Renal cortical epithelial cell (primary cell): ENCODE data around the gene CALN1. TPM values are rescaled to one million over a fixed set of nuclear protein-coding genes. Genes with fewer than 3 reads are reported as not detected.
"Not testable (repeated sequence)": the region's sequence is repeated elsewhere in the genome, so short reads cannot be mapped to it uniquely, and the experiment has no call there.

Source experiments
- DNase-seq: peaks from one replicate; pipeline ENCODE4 v3.0.0-alpha.2; 2011; ENCODE audit warnings: low read depth
- total RNA-seq: library from RNA; depleted of rRNA; stranded (reverse); fragments of >200 nt; gene quantifications from 2 replicates; pipeline ENCODE4 v1.2.3, GENCODE V29; 2014

Gene CALN1
- total RNA-seq, 1 donor from 2014 or later: not detected

DNA sequence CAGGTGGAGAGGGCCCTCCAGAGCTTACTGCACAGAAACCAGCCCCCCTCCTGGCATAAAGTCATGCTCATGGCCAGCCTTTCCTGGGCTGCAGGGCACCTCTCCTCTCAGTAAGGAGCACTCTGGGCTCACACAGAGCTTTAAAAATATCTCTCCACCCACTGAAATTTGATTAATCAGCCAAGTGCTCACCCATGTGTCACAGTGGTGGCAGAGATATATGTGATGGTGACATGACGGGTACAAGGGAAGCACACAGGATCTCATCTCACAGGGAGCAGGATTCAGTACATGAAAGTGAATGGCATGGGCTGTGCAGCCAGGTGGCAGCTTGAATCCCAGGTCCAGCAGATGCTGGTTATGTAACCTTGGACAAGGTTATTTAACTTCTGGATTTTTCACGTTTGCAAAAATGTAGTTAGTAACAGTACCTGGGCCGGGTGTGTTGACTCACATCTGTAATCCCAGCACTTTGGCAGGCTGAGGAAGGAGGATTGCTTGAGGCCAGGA lies 144.8 kb downstream of the CALN1 start:
- no peak for DNase-seq

DNA sequence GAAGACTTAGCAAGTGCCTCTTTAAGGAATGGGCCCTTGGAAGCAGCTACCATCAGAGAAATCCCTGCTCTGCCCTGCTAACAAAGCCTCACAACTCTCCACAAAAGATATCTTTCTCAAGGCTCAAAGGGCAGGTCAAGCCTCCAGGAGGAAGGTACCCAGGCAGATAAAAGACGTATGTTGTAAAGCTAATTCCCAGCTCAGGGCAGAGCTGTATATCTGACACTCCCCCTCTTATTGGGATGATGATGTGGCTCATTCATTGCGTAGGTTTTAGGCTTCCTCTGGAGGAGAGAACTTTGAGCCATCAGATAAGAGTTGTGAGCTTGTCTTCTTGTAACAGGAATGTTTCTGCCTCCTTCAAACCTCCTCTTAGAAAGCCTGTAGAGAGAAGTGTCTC lies 145.4 kb downstream of the CALN1 start:
- no peak for DNase-seq

DNA sequence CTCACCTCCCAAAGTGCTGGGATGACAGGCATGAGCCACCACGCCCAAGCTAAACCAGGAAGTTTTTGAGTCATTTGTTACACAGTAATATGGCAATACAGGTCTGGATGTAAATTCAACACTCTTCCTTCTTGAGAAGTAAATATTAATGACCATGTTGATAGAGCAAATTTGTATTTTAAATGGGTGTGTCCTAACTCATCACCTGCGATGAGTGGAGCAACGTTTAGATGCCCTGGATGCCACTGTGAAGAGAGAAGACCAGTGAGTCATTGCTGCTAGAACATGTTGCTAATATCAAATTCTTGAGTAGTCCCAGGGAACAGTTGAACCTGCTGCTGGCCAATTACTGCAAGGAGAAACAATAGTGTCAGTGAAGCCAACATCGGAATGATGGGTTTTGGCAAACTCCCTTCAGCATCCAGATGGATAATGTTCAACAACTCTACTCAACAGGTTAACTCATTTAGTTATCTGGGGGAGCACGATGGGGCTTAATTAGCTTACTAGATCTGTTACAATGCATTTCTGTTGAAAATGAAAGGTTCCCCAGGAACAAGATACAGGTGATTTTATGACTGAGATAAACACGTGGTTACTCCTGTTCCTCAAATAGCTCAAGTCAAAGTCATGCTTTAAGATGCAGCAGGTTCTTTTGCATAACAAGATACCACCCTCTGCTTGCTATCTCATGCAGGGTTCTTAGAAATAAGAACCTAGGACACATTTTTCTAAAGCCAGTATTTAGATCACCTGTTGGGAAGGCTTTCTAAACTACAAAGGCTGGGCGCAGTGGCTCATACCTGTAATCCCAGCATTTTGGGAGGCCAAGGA lies 146.8 kb downstream of the CALN1 start:
- no peak for DNase-seq

DNA sequence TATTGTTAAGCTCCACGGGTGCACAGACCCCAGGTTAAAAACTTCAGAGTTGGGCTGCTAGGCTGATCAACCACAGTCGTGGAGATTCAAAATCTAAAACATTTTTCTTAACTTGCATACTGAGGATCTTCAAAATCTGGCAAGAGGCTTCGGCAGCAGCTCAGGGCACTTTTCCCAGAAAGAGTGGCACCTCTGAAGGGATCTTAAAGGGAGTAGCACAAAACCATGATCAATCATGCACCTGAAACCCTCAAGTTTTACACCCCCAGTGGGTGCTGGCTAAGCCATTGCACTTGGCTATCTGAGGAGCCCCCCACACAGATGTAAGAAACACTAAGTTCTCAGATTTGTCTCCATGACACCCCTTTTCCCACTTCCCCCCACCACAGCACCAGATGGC lies 151.7 kb downstream of the CALN1 start:
- DNase-seq: no peak

DNA sequence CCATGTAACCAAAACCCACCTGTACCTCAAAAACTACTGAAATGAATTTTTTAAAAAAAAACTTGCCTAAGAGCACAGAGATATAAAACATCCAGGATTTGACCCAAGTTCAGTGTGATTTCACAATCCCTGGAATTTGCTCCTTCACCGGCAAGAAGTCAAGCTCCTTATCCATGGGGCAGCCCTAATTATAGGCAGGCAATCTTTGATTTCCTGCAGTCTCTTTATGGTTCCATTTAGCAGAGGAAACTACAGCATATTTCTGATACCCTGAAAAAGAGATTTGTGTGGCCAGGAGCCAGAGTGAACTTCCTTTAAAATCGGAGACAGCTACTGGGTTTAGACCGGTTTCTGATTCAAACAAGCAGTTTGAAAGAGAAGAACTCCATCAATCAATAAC lies 154.1 kb downstream of the CALN1 start:
- DNase-seq: no peak

DNA sequence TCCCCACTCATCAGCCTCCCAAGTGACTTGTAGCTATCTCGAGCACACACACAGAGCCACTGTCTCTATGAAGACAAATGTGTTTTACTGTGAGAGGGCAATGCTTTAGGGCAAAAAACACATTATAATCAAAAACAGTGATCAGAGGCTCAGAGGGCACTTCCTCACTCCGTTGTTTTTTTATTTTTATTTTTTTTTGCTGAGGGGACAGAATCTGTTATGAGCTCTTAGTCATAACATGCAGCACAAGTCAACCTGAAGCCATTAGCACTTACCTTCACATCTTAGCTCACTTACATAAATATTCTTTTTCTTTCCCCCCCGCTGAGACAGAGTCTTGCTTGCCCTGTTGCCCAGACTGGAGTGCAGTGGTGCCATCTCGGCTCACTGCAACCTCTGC lies 157.7 kb downstream of the CALN1 start:
- DNase-seq: no peak

DNA sequence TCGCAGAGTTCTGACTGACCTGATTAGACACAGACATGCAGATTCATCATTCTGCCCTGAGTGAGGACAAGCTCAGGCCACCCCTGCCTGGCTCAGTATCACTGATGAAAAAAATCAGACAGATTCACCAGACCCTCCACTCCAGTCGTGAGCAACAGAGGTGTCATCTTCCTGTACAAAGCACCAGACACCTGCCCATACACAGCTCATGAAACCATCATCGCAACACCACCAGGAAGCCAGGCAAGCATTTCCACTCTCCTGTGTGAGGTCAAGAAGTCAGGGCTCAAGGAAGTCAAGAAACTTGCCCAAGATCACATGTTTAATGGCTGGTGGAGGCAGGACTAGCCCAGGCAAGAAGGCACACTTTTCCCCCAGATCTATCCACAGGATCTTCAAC lies 163.0 kb downstream of the CALN1 start:
- DNase-seq: no peak

DNA sequence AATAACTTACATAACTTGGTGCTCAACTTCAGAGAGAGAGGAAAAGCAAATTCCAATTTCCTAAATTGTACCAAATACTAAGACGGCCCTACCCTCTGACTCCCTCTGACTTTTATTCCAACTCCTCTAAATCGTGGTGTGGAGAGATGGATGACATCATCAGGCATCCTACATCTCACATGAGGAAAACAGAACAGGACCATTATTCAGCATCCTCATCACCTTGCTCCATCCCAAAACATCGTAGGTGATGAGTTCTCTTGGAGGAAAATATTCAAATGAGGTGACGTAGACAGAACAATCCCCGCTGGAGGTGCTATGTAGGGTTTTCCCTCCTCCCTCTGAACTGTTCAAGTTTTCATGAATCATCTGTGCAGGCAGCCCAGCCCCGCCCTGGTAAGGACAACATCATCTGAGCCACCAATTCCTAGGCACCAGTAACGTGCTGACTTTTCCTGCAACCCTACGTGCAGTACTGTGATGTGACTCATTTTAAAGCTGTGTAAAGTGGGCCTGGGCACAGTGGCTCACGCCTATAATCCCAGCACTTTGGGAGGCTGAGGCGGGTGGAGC lies 167.2 kb downstream of the CALN1 start:
- DNase-seq: no peak

DNA sequence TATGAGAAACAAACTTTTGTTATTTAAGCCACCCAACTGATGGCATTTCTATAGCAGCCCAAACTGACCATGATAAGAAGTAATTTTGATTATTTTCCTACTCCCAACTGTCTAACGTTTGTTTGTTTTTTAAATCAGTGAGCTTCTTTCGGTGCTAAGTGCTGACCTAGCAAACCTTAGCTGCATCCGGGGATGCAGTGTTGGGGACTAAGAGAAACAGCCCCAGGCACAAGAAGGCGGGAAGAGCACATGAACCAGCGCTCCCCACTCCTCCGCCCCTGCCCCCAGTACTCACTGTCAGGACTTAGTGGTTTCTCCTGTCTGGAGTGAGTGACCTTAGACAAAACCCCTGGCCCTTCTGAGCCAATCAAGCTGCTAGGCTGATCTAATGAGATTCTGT lies 168.8 kb downstream of the CALN1 start:
- no peak for DNase-seq

DNA sequence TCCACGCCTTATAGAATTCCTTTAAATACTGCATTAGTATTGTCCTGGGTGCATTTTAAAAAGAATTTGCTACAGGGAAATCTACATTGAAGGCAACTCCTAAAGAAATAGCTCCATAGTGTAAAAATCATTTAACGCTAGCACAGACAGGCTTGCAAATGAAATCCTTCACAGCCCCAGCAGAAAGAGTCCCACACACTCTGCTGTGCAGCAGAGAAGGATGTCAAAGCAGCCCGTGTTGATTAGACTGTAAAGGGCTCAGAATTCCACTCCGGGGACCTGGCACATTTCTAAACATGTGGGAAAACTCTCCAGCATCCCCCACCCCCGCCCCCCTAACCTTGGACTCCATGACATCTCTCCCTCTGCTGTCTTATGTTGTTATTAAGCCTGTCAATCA lies 176.8 kb downstream of the CALN1 start:
- no peak for DNase-seq

DNA sequence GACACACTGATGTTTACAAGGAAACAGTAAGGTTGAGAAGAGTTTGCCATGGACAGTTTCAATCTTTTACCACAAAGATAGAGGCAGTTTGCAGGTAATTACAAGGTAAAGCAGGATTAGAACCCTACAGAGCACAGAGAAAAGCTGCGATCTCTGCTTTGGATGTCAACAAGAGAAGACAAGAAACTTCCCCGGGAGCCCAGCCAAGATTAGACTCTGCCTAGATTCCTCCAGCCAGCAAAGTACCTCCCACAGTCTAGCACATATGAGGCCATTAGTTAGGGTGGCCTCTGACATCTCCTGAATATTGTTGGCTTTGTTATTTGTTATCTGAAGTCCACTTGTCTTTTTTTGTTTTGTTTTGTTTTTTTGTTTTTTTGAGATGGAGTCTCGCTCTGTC lies 178.1 kb downstream of the CALN1 start:
- no peak for DNase-seq

DNA sequence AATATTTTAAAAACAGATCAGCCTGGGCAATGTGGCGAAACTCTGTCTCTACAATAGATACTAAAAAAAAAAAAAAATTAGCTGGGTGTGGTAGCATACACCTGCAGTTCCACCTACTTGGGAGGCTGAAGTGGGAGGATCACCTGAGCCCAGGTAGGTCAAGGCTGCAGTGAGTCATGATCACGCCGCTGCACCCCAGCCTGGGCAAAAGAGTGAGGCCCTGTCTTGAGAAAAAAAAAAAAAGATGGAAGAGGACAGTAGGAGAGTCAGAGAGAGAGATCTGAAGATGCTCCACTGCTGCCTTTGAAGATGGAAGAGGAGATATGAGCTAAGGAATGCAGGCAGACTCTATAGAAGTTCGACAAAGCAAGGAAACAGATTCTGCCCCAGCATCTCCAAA lies 181.9 kb downstream of the CALN1 start:
- no peak for DNase-seq

DNA sequence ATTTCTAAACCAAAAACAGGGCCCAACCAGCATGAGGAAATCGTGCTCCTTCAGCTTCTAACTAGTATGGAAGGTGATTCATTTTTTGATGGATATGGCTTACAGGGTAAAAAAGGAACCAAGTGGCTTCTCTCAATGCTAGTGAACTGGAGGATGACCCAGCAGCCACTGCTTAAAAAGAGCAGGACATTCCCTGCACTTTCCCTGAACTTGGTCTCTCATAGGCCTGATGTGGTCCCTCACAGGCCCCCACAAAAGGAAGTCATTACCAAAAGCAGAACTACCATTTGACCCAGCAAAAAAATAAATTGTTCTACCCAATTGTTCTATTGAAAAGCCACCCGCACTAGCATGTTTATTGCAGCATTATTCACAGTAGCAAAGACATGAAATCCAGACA lies 188.8 kb downstream of the CALN1 start:
- DNase-seq: no peak

DNA sequence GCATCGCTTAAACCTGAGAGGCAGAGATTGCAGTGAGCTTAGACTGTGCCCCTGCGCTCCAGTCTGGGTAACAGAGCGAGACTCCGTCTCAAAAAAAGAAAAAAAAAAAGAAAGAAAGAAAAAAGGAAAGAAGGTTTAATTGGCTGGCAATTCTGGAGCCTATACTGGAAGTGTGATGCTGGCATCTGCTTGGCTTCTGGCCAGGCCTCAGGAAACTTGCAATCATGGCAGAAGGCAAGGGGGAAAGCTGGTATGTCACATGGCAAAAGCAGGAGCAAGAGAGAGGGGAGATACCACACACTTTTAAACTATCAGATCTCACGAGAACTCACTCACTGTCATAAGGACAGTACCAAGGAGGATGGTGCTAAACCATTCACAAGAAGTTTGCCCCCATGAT lies 190.0 kb downstream of the CALN1 start:
- DNase-seq: no peak

DNA sequence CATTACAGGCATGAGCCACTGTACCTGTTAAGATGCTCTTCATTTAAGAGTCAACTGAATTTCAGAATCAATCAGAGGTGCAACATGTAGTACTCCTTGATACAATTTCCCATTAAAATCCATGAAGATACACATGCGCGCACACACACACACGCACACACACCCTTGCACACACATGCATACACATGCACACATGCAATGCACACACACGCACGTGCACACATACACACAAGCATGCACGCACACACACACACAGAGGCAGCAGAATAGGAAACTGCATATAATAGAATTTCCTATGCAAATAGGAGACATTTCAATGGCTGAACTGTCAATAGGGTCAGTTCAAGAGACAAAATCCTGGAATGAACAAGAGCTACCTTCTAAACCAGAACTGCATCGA lies 192.6 kb downstream of the CALN1 start:
- no peak for DNase-seq

DNA sequence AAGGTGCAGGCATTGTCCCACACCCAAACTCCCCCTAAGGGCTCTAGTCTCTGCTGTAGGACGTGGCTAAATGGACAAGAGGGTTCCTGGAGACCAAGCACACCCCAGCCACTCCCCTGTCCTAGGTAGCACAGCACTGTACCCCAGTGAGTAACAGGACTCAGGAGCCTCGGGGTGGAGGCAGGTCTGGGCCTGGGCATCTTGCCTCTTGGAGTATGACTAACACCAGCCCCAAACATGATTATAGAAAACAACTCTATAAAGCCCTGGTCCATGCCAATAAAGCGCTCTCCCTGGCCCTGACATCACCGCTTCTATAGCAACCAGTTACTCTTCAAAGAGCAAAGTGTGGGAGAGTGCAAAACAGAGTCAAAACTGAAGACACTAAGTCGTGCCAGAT lies 195.0 kb downstream of the CALN1 start:
- DNase-seq: no peak

DNA sequence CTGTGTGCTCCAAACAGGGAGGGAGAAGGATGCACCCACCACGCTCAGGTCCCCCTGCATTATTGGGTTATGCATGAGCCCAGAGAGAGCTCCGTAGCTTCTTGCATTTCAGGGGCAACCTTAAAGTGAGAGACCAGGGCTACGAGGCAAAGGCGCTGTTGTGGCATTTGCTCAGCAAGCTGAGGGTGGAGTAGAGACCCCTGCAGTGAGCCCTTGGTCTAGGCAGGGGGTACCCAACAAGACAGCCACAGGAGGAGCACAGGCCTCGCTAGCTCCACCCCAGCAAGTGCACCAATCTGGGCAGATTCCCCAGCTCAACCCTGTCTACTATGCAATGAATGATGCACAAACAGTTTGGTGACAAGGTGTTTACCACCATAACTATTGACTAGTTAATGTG lies 198.4 kb downstream of the CALN1 start:
- no peak for DNase-seq

DNA sequence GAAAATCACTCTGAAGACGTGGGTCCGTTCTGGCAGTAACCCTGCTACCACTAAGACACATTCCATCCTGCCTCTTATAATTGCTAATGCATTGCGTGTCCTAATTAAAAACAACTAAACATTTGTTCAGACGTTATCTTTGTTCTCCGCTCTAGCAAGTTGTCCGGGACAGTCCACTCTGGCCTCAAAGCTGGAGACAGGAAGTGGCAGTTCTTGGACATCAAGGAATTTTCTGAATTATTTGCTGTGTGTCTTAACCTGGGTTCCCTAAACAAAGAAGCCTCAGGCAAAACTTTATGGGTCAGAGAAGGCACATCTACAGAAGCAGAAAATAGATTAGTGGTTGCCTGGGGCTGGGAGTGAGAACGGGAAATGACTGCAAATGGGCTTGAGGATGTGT lies 199.1 kb downstream of the CALN1 start:
- DNase-seq: no peak

DNA sequence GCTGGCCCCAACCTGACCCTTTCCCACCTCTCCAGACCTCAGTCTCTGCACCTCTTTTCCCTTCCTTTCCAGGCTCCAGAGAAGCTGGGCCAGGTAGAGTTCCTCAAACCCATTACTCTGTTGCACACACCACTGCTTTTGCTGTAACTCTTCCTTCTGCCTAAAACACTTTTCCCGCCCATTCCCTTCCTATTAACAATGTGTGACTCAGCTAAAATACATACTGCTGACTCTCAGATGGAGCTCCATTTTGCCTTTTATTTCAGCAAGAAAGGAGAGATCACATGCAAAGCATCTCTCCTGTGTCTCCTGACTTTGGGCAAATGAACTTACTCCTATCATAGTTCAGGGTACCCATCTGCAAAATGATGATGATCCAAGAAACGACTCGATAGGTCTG lies 201.0 kb downstream of the CALN1 start:
- no peak for DNase-seq

DNA sequence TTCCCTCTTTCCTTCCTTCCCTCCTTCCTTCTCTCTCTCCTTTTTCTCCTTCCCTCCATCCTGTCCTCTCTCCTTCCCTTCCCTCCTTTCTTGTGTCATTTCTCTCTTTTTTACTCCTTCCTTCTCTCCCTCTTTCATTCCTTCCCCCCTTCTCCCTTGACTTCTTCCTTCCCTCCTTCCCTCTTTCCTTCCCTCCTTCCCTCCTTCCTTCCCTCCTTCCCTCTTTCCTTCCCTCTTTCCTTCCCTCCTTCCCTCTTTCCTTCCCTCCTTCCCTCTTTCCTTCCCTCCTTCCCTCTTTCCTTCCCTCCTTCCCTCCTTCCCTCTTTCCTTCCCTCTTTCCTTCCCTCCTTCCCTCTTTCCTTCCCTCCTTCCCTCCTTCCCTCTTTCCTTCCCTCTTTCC lies 203.1 kb downstream of the CALN1 start:
- not testable (repeated sequence) for DNase-seq

DNA sequence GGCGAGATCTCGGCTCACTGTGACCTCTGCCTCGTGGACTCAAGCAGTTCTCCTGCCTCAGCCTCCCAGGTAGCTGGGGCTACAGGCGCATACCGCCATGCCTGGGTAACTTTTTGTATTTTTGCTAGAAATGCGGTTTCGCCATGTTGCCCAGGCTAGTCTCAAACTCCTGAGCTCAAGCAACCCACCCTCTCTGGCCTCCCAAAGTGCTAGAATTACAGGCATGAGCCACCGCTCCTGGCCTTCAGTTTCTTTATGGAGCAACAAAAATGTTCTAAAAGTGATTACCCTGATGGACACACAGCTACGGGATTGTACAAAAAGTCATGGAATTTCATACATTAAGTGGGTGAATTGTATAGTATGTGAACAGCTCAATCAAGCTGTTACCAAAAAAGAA lies 216.0 kb downstream of the CALN1 start:
- no peak for DNase-seq

DNA sequence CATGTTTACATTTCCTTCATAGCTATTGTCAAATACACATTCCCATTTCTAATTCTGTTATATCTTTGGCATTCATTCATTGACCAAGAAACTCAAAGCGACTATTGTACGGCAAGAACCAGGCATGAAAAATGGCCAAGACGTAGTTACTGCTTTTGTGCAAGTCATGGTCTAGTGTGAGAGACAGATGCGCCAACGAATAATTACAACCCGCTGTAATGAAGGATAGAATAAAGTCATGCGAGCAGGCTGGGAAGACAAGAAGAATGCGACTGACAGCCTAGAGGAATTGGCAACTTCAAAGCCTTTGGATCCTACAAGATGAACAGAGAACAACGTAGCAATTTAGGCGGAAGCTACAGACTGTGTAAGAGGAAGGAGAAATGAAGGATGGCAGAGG lies 221.2 kb downstream of the CALN1 start:
- no peak for DNase-seq

DNA sequence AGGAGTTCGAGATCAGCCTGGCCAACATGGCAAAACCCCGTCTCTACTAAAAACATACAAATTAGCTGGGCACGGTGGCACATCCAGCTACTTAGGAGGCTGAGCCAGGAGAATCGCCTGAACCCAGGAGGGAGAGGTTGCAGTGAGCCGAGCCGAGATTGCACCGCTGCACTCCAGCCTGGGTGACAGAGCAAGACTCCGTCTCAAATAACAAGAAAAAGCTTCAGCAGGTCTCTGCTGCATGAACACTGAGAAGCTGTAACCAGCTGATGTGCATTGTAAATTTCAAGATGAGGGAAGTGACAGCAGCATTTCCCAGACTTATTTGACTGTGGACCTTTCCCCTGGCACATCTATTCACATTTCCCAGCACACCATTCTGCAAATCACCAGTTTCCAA lies 222.0 kb downstream of the CALN1 start:
- no peak for DNase-seq

DNA sequence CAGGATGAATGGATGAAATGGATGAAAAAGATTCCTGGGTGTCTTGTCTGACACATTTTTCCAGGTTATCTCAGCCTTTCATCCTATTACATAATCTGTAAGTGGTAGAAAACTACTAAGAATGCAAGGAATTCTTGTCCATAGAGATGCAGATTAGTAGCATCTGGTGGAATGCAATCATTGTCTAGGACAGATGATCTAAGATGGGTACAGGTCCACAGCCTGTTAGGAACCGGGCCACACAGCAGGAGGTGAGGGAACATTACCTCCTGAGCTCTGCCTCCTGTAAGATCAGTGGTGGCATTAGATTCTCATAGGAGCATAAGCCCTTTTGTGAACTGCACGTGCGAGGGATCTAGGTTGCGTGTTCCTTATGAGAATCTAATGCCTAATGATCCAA lies 225.0 kb downstream of the CALN1 start:
- DNase-seq: no peak
